ENCODE results near the gene NT5DC4.

Gene NT5DC4

DNA sequence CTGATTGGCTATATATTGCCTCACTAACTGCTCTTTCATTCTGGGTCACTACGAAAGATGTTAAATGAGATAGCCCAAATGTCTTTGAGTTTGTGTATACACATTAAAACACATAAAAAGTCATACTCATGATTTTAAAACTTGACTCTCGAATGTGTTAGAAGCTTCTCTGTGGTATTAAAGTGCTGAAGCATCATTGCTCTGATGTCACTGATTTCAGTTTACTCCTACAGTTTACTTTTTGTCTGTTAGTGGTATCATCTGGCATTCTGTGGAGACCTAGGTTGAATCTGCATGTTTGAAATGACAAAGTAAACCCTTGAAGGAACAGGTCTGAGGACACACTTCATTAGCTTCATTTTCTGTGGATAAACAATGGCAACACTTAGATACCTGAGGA lies 10.7 kb downstream of the NT5DC4 start:
- H2BK12ac ChIP-seq (ENCODE audit: low read length in 2 of 2): no peak overlapping the region
- no peak overlapping the region for H4K8ac ChIP-seq (ENCODE audit: low read length)
- H2BK15ac ChIP-seq (ENCODE audit: low read depth, poor library complexity, severe bottlenecking): no peak overlapping the region
- no peak overlapping the region for H3K18ac ChIP-seq (ENCODE audit: low read depth in 1 of 2, low read length in 2 of 2)
- H3K79me1 ChIP-seq (replicated peaks; ENCODE audit: low read length, poor library complexity, severe bottlenecking): no peaks in the 10 kb centered on the region
- no peak overlapping the region for H4K91ac ChIP-seq (ENCODE audit: low read length)
- H3K9me3 ChIP-seq (ENCODE audit: control insufficient read depth, low read length): no peaks in the 10 kb centered on the region
- H2BK5ac ChIP-seq (ENCODE audit: low read depth, low read length, poor library complexity, severe bottlenecking): no peak overlapping the region
- H3K4me1 ChIP-seq (ENCODE audit: control insufficient read depth, insufficient read depth, low read depth, low read length): peaks cover 2% of the 10 kb centered on the region
- peaks cover 0 to 15% of the 10 kb centered on the region in 2 experiments for H3K27me3 ChIP-seq (ENCODE audit: control insufficient read depth in 1 of 2, insufficient read depth in 1 of 2, low read length in 2 of 2)
- no peak overlapping the region for H3K14ac ChIP-seq (ENCODE audit: low read length in 2 of 2)
- no peak overlapping the region for H3K4me2 ChIP-seq (ENCODE audit: low read length, poor library complexity, severe bottlenecking)
- H2BK120ac ChIP-seq (ENCODE audit: low read depth, low read length): no peak overlapping the region
- H3K9ac ChIP-seq (ENCODE audit: low read length): no peak overlapping the region
- H3K27ac ChIP-seq (ENCODE audit: low read length, poor library complexity, severe bottlenecking): no peak overlapping the region
- H3K4me3 ChIP-seq (ENCODE audit: insufficient read depth in 1 of 2, low read depth in 1 of 2, low read length in 2 of 2): no peak overlapping the region
- H2AFZ ChIP-seq (ENCODE audit: low read depth, low read length): no peak overlapping the region
- DNase-seq: no peak
- H3K4ac ChIP-seq (ENCODE audit: low read depth in 1 of 2, low read length in 2 of 2): no peak overlapping the region
- H3K36me3 ChIP-seq (ENCODE audit: control insufficient read depth in 1 of 2, insufficient read depth in 2 of 2, low read depth in 1 of 2, low read length in 2 of 2): no peaks in the 10 kb centered on the region
- 60% methylated on average over 1 of the region's 2 CpGs for WGBS
- H2AK5ac ChIP-seq (ENCODE audit: low read length, severe bottlenecking): no peak overlapping the region
- no peak overlapping the region for H3K23ac ChIP-seq (ENCODE audit: low read length in 2 of 2)

DNA sequence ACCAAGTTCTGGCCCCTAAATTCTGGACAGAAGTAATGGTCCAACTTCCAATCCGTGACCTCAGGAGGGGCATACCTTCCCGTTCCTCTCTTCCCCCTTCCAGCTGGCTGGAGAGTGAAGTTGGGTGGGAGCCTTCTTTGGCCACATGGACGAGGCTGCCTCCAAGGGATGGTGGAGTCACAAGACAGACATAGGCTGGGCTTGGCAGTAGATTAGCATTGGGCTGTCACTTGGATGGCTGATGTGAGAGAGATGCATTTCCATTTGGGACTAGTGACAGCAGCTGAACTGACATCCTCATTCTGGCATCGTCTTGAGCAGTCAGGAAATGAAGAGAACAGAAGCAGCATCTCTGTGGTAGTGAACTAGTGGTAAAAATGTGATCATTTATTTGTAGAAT lies 12.6 kb downstream of the NT5DC4 start:
- Histone ChIP-seq H2BK120ac (ENCODE audit: low read depth, low read length) (no peak overlapping the region), H3K4me1 (ENCODE audit: control insufficient read depth, insufficient read depth, low read depth, low read length) (no peaks in the 10 kb centered on the region), H3K4me2 (ENCODE audit: low read length, poor library complexity, severe bottlenecking) (no peak overlapping the region), H4K91ac (ENCODE audit: low read length) (no peak overlapping the region), H3K79me1 (replicated peaks; ENCODE audit: low read length, poor library complexity, severe bottlenecking) (no peaks in the 10 kb centered on the region), H2BK15ac (ENCODE audit: low read depth, poor library complexity, severe bottlenecking) (no peak overlapping the region), H3K9ac (ENCODE audit: low read length) (no peak overlapping the region), H4K8ac (ENCODE audit: low read length) (no peak overlapping the region), H3K14ac (ENCODE audit: low read length in 2 of 2) (no peak overlapping the region), H2AK5ac (ENCODE audit: low read length, severe bottlenecking) (no peak overlapping the region), H3K9me3 (ENCODE audit: control insufficient read depth, low read length) (no peaks in the 10 kb centered on the region), H3K27ac (ENCODE audit: low read length, poor library complexity, severe bottlenecking) (no peak overlapping the region), H3K27me3 (ENCODE audit: control insufficient read depth in 1 of 2, insufficient read depth in 1 of 2, low read length in 2 of 2) (peaks cover 0 to 4% of the 10 kb centered on the region in 2 experiments), H3K23ac (ENCODE audit: low read length in 2 of 2) (no peak overlapping the region), H2BK5ac (ENCODE audit: low read depth, low read length, poor library complexity, severe bottlenecking) (no peak overlapping the region), H2AFZ (ENCODE audit: low read depth, low read length) (no peak overlapping the region), H3K4me3 (ENCODE audit: insufficient read depth in 1 of 2, low read depth in 1 of 2, low read length in 2 of 2) (no peak overlapping the region), H2BK12ac (ENCODE audit: low read length in 2 of 2) (no peak overlapping the region), H3K36me3 (ENCODE audit: control insufficient read depth in 1 of 2, insufficient read depth in 2 of 2, low read depth in 1 of 2, low read length in 2 of 2) (peaks cover 0 to 4% of the 10 kb centered on the region in 2 experiments), H3K18ac (ENCODE audit: low read depth in 1 of 2, low read length in 2 of 2) (no peak overlapping the region), H3K4ac (ENCODE audit: low read depth in 1 of 2, low read length in 2 of 2) (no peak overlapping the region)
- 94% methylated on average over 2 of the region's 4 CpGs for WGBS
- DNase-seq: no peak

DNA sequence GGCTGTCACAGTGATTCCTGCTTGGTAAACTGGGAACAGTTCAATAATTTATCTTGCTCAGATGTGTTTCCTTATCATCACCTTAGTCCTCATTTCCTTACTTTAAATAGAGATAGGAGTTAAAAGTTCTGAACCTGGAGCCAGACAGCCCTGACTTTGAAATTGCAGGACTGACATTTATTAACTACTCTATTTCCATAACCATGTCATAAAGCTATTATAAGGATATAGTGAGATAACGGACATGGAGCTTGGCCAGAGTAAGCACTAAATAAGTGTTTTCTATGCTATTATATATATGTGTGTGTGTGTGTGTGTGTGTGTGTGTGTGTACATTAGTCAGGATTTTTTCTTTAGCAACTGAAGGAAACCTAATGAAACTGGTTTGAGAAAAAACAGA lies 13.1 kb downstream of the NT5DC4 start:
- Histone ChIP-seq H3K36me3 (ENCODE audit: control insufficient read depth in 1 of 2, insufficient read depth in 2 of 2, low read depth in 1 of 2, low read length in 2 of 2) (peaks cover 0 to 4% of the 10 kb centered on the region in 2 experiments), H3K4ac (ENCODE audit: low read depth in 1 of 2, low read length in 2 of 2) (no peak overlapping the region), H2BK5ac (ENCODE audit: low read depth, low read length, poor library complexity, severe bottlenecking) (no peak overlapping the region), H3K27me3 (ENCODE audit: control insufficient read depth in 1 of 2, insufficient read depth in 1 of 2, low read length in 2 of 2) (no peaks in the 10 kb centered on the region), H4K91ac (ENCODE audit: low read length) (no peak overlapping the region), H2BK15ac (ENCODE audit: low read depth, poor library complexity, severe bottlenecking) (no peak overlapping the region), H3K4me3 (ENCODE audit: insufficient read depth in 1 of 2, low read depth in 1 of 2, low read length in 2 of 2) (no peak overlapping the region), H2BK12ac (ENCODE audit: low read length in 2 of 2) (no peak overlapping the region), H4K8ac (ENCODE audit: low read length) (no peak overlapping the region), H3K79me1 (replicated peaks; ENCODE audit: low read length, poor library complexity, severe bottlenecking) (no peaks in the 10 kb centered on the region), H3K23ac (ENCODE audit: low read length in 2 of 2) (no peak overlapping the region), H3K27ac (ENCODE audit: low read length, poor library complexity, severe bottlenecking) (no peak overlapping the region), H3K18ac (ENCODE audit: low read depth in 1 of 2, low read length in 2 of 2) (no peak overlapping the region), H3K9me3 (ENCODE audit: control insufficient read depth, low read length) (no peaks in the 10 kb centered on the region), H3K4me2 (ENCODE audit: low read length, poor library complexity, severe bottlenecking) (no peak overlapping the region), H3K14ac (ENCODE audit: low read length in 2 of 2) (no peak overlapping the region), H2AFZ (ENCODE audit: low read depth, low read length) (no peak overlapping the region), H2BK120ac (ENCODE audit: low read depth, low read length) (no peak overlapping the region), H3K4me1 (ENCODE audit: control insufficient read depth, insufficient read depth, low read depth, low read length) (no peaks in the 10 kb centered on the region), H3K9ac (ENCODE audit: low read length) (no peak overlapping the region), H2AK5ac (ENCODE audit: low read length, severe bottlenecking) (no peak overlapping the region)
- DNase-seq: no peak
- WGBS: 75% methylated on average over 1 of the region's 1 CpG

DNA sequence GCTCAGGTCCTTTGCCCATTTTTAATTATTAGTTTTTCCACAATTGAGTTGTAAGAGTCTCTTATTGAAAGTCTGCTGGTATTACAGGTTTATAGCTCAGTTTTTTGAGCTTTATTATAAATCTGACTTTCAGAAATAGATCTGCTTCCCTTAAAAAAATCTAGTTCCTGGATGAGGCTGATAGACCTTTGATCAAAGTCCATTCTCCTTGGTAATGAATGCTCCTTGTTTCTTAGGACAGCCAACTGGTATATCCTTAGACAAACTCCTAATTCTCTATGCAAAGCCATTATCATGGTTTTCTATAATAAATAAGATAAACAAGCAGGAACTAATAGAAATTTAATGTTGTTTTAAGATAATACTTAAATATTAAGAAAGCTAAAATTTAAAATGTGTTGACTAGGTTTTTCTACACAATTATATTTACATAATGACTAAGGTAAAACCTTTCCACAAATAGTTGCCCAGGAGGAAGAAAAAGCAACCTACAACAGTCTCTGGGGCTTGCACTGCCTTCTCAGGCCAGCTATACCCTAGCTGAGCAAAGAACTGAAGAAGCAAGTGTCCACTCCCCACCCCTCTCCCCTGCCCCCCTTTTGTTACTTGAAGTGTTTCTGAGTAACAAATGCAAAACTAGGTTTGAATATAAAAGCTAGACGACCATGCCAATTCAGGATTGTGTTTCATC lies 16.9 kb downstream of the NT5DC4 start:
- H3K18ac ChIP-seq (ENCODE audit: low read depth in 1 of 2, low read length in 2 of 2): no peak overlapping the region
- H2AFZ ChIP-seq (ENCODE audit: low read depth, low read length): no peak overlapping the region
- no peak overlapping the region for H4K8ac ChIP-seq (ENCODE audit: low read length)
- H2BK5ac ChIP-seq (ENCODE audit: low read depth, low read length, poor library complexity, severe bottlenecking): no peak overlapping the region
- no peak overlapping the region for H3K4me3 ChIP-seq (ENCODE audit: insufficient read depth in 1 of 2, low read depth in 1 of 2, low read length in 2 of 2)
- H2BK15ac ChIP-seq (ENCODE audit: low read depth, poor library complexity, severe bottlenecking): no peak overlapping the region
- H4K91ac ChIP-seq (ENCODE audit: low read length): no peak overlapping the region
- 60% methylated on average over 1 of the region's 1 CpG for WGBS
- H3K23ac ChIP-seq (ENCODE audit: low read length in 2 of 2): no peak overlapping the region
- no peak overlapping the region for H2BK12ac ChIP-seq (ENCODE audit: low read length in 2 of 2)
- no peaks in the 10 kb centered on the region for H3K79me1 ChIP-seq (replicated peaks; ENCODE audit: low read length, poor library complexity, severe bottlenecking)
- no peak overlapping the region for H3K9ac ChIP-seq (ENCODE audit: low read length)
- no peaks in the 10 kb centered on the region for H3K4me1 ChIP-seq (ENCODE audit: control insufficient read depth, insufficient read depth, low read depth, low read length)
- H3K4ac ChIP-seq (ENCODE audit: low read depth in 1 of 2, low read length in 2 of 2): no peak overlapping the region
- no peaks in the 10 kb centered on the region for H3K27me3 ChIP-seq (ENCODE audit: control insufficient read depth in 1 of 2, insufficient read depth in 1 of 2, low read length in 2 of 2)
- DNase-seq: no peak
- no peaks in the 10 kb centered on the region for H3K9me3 ChIP-seq (ENCODE audit: control insufficient read depth, low read length)
- no peak overlapping the region for H3K4me2 ChIP-seq (ENCODE audit: low read length, poor library complexity, severe bottlenecking)
- no peak overlapping the region for H3K14ac ChIP-seq (ENCODE audit: low read length in 2 of 2)
- no peak overlapping the region for H3K27ac ChIP-seq (ENCODE audit: low read length, poor library complexity, severe bottlenecking)
- H3K36me3 ChIP-seq (ENCODE audit: control insufficient read depth in 1 of 2, insufficient read depth in 2 of 2, low read depth in 1 of 2, low read length in 2 of 2): peaks cover 3 to 26% of the 10 kb centered on the region in 2 experiments
- no peak overlapping the region for H2BK120ac ChIP-seq (ENCODE audit: low read depth, low read length)
- no peak overlapping the region for H2AK5ac ChIP-seq (ENCODE audit: low read length, severe bottlenecking)

Measured in mesenchymal stem cell (in vitro differentiated cells and primary cell).